GM23338 (cell line): ENCODE results near the gene ITFG1. TPM values are rescaled to one million over a fixed set of nuclear protein-coding genes. Genes with fewer than 3 reads are reported as not detected.

Experiments
- CREB1 ChIP-seq: fragments of 250-450 bp; sonication (Bioruptor Pico); IDR thresholded peaks from 2 replicates; pipeline ENCODE4 v1.5.0; 2020; ENCODE audit warnings: low read depth, mild to moderate bottlenecking, moderate library complexity
- EZH2 ChIP-seq: fragments of 200-600 bp; sonication (generic); IDR thresholded peaks from one replicate; pipeline ENCODE4 v1.8.0; 2017; ENCODE audit warnings: antibody characterized with exemption, mild to moderate bottlenecking, low read depth; ENCODE audit not compliant: unreplicated experiment
- EZH2phosphoT487 ChIP-seq: fragments of 200-600 bp; sonication (generic); IDR thresholded peaks from one replicate; pipeline ENCODE4 v1.8.1; 2018; ENCODE audit warnings: antibody characterized with exemption; ENCODE audit not compliant: unreplicated experiment
- JUNB ChIP-seq: IDR thresholded peaks from one replicate; pipeline ENCODE4 v1.6.1; 2016; ENCODE audit warnings: antibody characterized with exemption; ENCODE audit not compliant: unreplicated experiment
- NANOG ChIP-seq: IDR thresholded peaks from 2 replicates; pipeline ENCODE4 v1.6.1; 2016; ENCODE audit warnings: antibody characterized with exemption, borderline replicate concordance
- POLR2AphosphoS5 ChIP-seq: IDR thresholded peaks from 2 replicates; pipeline ENCODE4 v1.6.1; 2016; ENCODE audit warnings: antibody characterized with exemption, low read depth
- STAT1 ChIP-seq: IDR thresholded peaks from one replicate; pipeline ENCODE4 v1.6.1; 2016; ENCODE audit warnings: antibody characterized with exemption; ENCODE audit not compliant: unreplicated experiment
- ZNF114 ChIP-seq: fragments of 250-450 bp; sonication (Bioruptor Pico); IDR thresholded peaks from 2 replicates; pipeline ENCODE4 v1.5.0; 2020; ENCODE audit warnings: mild to moderate bottlenecking, moderate library complexity
- polyA plus RNA-seq: library from polyadenylated mRNA; unstranded; fragments of >200 nt; fragmentation: Nextera tagmentation; extraction: Ambion mirVana; gene quantifications from 2 replicates; pipeline ENCODE4 v1.2.1, GENCODE V29; 2016
- total RNA-seq: library from RNA; depleted of rRNA; stranded (reverse); fragments of >200 nt; shearing (Covaris generic); gene quantifications from 2 replicates; pipeline ENCODE4 v1.2.3, GENCODE V29; 2014
- TF ChIP-seq, protein P1 (sequence below): fragments of 250-450 bp; sonication (Bioruptor Pico); IDR thresholded peaks from 2 replicates; pipeline ENCODE4 v1.5.0; 2020; ENCODE audit warnings: mild to moderate bottlenecking, moderate library complexity
- TF ChIP-seq, protein P2 (sequence below): IDR thresholded peaks from 2 replicates; pipeline ENCODE4 v1.6.1; 2016; ENCODE audit warnings: antibody characterized with exemption
- TF ChIP-seq, protein P3 (sequence below), 2 experiments: fragments of 200-600 bp in 1 of 2; sonication (generic) in 1 of 2; conservative IDR thresholded peaks; 2 replicates each; pipeline versions ENCODE4 v1.5.1 to v1.6.1; 2016 to 2017; ENCODE audit warnings: antibody characterized with exemption in 2 of 2, low read depth in 2 of 2, mild to moderate bottlenecking in 2 of 2, moderate library complexity in 1 of 2
- TF ChIP-seq, protein P4 (sequence below): IDR thresholded peaks from one replicate; pipeline ENCODE4 v1.6.1; 2018; ENCODE audit warnings: antibody characterized with exemption; ENCODE audit not compliant: unreplicated experiment

Gene ITFG1
- total and polyA plus RNA-seq, 2 experiments from 2014 or later: 18.5 to 26.9 TPM

DNA sequence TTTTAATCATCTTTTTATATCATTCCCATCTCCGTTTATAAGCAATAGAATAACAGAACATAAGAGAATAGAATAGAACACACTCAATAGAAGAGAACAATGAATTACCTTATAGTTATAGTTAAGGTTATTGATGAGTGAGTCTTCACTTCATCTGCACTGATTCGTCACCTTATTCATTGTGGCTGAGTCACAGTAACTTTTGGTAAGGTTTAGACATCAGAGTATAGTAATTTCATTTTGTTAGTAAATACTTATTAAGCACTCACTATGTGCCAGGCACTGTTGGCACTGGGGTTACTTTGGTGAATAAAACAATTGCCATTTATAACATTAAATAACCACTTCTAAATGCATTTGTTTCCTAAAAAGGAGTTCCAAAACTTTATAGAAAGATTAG, 22.8 kb upstream of the ITFG1 start (continued):
- TF ChIP-seq, protein P1, sequence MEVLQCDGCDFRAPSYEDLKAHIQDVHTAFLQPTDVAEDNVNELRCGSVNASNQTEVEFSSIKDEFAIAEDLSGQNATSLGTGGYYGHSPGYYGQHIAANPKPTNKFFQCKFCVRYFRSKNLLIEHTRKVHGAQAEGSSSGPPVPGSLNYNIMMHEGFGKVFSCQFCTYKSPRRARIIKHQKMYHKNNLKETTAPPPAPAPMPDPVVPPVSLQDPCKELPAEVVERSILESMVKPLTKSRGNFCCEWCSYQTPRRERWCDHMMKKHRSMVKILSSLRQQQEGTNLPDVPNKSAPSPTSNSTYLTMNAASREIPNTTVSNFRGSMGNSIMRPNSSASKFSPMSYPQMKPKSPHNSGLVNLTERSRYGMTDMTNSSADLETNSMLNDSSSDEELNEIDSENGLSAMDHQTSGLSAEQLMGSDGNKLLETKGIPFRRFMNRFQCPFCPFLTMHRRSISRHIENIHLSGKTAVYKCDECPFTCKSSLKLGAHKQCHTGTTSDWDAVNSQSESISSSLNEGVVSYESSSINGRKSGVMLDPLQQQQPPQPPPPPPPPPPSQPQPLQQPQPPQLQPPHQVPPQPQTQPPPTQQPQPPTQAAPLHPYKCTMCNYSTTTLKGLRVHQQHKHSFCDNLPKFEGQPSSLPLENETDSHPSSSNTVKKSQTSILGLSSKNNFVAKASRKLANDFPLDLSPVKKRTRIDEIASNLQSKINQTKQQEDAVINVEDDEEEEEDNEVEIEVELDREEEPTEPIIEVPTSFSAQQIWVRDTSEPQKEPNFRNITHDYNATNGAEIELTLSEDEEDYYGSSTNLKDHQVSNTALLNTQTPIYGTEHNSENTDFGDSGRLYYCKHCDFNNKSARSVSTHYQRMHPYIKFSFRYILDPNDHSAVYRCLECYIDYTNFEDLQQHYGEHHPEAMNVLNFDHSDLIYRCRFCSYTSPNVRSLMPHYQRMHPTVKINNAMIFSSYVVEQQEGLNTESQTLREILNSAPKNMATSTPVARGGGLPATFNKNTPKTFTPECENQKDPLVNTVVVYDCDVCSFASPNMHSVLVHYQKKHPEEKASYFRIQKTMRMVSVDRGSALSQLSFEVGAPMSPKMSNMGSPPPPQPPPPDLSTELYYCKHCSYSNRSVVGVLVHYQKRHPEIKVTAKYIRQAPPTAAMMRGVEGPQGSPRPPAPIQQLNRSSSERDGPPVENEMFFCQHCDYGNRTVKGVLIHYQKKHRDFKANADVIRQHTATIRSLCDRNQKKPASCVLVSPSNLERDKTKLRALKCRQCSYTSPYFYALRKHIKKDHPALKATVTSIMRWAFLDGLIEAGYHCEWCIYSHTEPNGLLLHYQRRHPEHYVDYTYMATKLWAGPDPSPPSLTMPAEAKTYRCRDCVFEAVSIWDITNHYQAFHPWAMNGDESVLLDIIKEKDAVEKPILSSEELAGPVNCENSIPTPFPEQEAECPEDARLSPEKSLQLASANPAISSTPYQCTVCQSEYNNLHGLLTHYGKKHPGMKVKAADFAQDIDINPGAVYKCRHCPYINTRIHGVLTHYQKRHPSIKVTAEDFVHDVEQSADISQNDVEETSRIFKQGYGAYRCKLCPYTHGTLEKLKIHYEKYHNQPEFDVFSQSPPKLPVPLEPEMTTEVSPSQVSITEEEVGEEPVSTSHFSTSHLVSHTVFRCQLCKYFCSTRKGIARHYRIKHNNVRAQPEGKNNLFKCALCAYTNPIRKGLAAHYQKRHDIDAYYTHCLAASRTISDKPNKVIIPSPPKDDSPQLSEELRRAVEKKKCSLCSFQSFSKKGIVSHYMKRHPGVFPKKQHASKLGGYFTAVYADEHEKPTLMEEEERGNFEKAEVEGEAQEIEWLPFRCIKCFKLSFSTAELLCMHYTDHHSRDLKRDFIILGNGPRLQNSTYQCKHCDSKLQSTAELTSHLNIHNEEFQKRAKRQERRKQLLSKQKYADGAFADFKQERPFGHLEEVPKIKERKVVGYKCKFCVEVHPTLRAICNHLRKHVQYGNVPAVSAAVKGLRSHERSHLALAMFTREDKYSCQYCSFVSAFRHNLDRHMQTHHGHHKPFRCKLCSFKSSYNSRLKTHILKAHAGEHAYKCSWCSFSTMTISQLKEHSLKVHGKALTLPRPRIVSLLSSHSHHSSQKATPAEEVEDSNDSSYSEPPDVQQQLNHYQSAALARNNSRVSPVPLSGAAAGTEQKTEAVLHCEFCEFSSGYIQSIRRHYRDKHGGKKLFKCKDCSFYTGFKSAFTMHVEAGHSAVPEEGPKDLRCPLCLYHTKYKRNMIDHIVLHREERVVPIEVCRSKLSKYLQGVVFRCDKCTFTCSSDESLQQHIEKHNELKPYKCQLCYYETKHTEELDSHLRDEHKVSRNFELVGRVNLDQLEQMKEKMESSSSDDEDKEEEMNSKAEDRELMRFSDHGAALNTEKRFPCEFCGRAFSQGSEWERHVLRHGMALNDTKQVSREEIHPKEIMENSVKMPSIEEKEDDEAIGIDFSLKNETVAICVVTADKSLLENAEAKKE (CRISPR knock-in tag): no peak
- TF ChIP-seq EZH2phosphoT487 (no peak), POLR2AphosphoS5 (no peak), EZH2 (no peak), JUNB (no peak), NANOG (no peak), CREB1 (no peak), ZNF114 (CRISPR knock-in tag) (no peak), STAT1 (no peak)
- TF ChIP-seq, protein P2, sequence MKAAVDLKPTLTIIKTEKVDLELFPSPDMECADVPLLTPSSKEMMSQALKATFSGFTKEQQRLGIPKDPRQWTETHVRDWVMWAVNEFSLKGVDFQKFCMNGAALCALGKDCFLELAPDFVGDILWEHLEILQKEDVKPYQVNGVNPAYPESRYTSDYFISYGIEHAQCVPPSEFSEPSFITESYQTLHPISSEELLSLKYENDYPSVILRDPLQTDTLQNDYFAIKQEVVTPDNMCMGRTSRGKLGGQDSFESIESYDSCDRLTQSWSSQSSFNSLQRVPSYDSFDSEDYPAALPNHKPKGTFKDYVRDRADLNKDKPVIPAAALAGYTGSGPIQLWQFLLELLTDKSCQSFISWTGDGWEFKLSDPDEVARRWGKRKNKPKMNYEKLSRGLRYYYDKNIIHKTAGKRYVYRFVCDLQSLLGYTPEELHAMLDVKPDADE: no peak
- TF ChIP-seq, protein P3, sequence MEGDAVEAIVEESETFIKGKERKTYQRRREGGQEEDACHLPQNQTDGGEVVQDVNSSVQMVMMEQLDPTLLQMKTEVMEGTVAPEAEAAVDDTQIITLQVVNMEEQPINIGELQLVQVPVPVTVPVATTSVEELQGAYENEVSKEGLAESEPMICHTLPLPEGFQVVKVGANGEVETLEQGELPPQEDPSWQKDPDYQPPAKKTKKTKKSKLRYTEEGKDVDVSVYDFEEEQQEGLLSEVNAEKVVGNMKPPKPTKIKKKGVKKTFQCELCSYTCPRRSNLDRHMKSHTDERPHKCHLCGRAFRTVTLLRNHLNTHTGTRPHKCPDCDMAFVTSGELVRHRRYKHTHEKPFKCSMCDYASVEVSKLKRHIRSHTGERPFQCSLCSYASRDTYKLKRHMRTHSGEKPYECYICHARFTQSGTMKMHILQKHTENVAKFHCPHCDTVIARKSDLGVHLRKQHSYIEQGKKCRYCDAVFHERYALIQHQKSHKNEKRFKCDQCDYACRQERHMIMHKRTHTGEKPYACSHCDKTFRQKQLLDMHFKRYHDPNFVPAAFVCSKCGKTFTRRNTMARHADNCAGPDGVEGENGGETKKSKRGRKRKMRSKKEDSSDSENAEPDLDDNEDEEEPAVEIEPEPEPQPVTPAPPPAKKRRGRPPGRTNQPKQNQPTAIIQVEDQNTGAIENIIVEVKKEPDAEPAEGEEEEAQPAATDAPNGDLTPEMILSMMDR (conservative IDR thresholded peaks at IDR 0.05; ENCODE audit: low read depth in 2 of 2): no peak
- TF ChIP-seq, protein P4, sequence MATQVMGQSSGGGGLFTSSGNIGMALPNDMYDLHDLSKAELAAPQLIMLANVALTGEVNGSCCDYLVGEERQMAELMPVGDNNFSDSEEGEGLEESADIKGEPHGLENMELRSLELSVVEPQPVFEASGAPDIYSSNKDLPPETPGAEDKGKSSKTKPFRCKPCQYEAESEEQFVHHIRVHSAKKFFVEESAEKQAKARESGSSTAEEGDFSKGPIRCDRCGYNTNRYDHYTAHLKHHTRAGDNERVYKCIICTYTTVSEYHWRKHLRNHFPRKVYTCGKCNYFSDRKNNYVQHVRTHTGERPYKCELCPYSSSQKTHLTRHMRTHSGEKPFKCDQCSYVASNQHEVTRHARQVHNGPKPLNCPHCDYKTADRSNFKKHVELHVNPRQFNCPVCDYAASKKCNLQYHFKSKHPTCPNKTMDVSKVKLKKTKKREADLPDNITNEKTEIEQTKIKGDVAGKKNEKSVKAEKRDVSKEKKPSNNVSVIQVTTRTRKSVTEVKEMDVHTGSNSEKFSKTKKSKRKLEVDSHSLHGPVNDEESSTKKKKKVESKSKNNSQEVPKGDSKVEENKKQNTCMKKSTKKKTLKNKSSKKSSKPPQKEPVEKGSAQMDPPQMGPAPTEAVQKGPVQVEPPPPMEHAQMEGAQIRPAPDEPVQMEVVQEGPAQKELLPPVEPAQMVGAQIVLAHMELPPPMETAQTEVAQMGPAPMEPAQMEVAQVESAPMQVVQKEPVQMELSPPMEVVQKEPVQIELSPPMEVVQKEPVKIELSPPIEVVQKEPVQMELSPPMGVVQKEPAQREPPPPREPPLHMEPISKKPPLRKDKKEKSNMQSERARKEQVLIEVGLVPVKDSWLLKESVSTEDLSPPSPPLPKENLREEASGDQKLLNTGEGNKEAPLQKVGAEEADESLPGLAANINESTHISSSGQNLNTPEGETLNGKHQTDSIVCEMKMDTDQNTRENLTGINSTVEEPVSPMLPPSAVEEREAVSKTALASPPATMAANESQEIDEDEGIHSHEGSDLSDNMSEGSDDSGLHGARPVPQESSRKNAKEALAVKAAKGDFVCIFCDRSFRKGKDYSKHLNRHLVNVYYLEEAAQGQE: no peak
